ENCODE results near the gene BROX. TPM values are rescaled to one million over a fixed set of nuclear protein-coding genes. Genes with fewer than 3 reads are reported as not detected.

Gene BROX
- total and polyA plus RNA-seq, 4 donors, result 6.0 to 28.3 (median 14.4) TPM

GRCh38 chr1:222734740-222735139 lies 22.4 kb downstream of the BROX start:
- Histone ChIP-seq H3K27me3 (ENCODE audit: control insufficient read depth in 4 of 4, insufficient read depth in 4 of 4, low read length in 3 of 4) (no peaks in the 10 kb centered on the region), H3K4me1 (ENCODE audit: control insufficient read depth in 4 of 4, insufficient read depth in 4 of 4, low read length in 3 of 4) (no peaks in the 10 kb centered on the region), H3K4me3 (ENCODE audit: low read depth in 1 of 3, low read length in 3 of 3) (no peak overlapping the region), H3K36me3 (ENCODE audit: control insufficient read depth in 4 of 4, insufficient read depth in 3 of 4, low read depth in 1 of 4, low read length in 3 of 4) (peaks cover 3 to 61% (median 42%) of the 10 kb centered on the region in 4 donors), H3K9me3 (ENCODE audit: control insufficient read depth in 4 of 4, low read length in 3 of 4) (no peaks in the 10 kb centered on the region), H3K9ac (ENCODE audit: low read depth in 1 of 2, low read length in 2 of 2) (no peak overlapping the region), H3K27ac (ENCODE audit: low read depth in 1 of 2, low read length in 2 of 2) (no peak overlapping the region)
- DNase-seq (ENCODE audit: low spot score), result no peak
- WGBS, result 87% methylated on average over 1 of the region's 1 CpG
- TF ChIP-seq NR2F2 (IDR thresholded peaks at IDR 0.05) (no peak), HNF4G (IDR thresholded peaks at IDR 0.05) (no peak), FOXA2 (IDR thresholded peaks at IDR 0.05) (no peak), RXRA (IDR thresholded peaks at IDR 0.05) (no peak), TAF1 (conservative IDR thresholded peaks at IDR 0.05) (no peak), GABPA (IDR thresholded peaks at IDR 0.05 in 1 of 2, conservative IDR thresholded peaks at IDR 0.05 in 1 of 2) (no peak), SP1 (IDR thresholded peaks at IDR 0.05) (no peak), ATF3 (IDR thresholded peaks at IDR 0.05) (no peak), JUND (IDR thresholded peaks at IDR 0.05) (no peak), RAD21 (IDR thresholded peaks at IDR 0.05) (no peak), HNF4A (conservative IDR thresholded peaks at IDR 0.05) (no peak), EGR1 (IDR thresholded peaks at IDR 0.05; ENCODE audit: low read depth in 2 of 2) (no peak), ZBTB33 (IDR thresholded peaks at IDR 0.05) (no peak)
- TF ChIP-seq, protein P1, sequence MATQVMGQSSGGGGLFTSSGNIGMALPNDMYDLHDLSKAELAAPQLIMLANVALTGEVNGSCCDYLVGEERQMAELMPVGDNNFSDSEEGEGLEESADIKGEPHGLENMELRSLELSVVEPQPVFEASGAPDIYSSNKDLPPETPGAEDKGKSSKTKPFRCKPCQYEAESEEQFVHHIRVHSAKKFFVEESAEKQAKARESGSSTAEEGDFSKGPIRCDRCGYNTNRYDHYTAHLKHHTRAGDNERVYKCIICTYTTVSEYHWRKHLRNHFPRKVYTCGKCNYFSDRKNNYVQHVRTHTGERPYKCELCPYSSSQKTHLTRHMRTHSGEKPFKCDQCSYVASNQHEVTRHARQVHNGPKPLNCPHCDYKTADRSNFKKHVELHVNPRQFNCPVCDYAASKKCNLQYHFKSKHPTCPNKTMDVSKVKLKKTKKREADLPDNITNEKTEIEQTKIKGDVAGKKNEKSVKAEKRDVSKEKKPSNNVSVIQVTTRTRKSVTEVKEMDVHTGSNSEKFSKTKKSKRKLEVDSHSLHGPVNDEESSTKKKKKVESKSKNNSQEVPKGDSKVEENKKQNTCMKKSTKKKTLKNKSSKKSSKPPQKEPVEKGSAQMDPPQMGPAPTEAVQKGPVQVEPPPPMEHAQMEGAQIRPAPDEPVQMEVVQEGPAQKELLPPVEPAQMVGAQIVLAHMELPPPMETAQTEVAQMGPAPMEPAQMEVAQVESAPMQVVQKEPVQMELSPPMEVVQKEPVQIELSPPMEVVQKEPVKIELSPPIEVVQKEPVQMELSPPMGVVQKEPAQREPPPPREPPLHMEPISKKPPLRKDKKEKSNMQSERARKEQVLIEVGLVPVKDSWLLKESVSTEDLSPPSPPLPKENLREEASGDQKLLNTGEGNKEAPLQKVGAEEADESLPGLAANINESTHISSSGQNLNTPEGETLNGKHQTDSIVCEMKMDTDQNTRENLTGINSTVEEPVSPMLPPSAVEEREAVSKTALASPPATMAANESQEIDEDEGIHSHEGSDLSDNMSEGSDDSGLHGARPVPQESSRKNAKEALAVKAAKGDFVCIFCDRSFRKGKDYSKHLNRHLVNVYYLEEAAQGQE (IDR thresholded peaks at IDR 0.05), result no peak
- TF ChIP-seq, protein P2, sequence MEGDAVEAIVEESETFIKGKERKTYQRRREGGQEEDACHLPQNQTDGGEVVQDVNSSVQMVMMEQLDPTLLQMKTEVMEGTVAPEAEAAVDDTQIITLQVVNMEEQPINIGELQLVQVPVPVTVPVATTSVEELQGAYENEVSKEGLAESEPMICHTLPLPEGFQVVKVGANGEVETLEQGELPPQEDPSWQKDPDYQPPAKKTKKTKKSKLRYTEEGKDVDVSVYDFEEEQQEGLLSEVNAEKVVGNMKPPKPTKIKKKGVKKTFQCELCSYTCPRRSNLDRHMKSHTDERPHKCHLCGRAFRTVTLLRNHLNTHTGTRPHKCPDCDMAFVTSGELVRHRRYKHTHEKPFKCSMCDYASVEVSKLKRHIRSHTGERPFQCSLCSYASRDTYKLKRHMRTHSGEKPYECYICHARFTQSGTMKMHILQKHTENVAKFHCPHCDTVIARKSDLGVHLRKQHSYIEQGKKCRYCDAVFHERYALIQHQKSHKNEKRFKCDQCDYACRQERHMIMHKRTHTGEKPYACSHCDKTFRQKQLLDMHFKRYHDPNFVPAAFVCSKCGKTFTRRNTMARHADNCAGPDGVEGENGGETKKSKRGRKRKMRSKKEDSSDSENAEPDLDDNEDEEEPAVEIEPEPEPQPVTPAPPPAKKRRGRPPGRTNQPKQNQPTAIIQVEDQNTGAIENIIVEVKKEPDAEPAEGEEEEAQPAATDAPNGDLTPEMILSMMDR (IDR thresholded peaks at IDR 0.05; ENCODE audit: low read depth, low read length, missing input control), result no peak
- TF ChIP-seq, protein P3, sequence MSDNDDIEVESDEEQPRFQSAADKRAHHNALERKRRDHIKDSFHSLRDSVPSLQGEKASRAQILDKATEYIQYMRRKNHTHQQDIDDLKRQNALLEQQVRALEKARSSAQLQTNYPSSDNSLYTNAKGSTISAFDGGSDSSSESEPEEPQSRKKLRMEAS (IDR thresholded peaks at IDR 0.05), result no peak

DNA sequence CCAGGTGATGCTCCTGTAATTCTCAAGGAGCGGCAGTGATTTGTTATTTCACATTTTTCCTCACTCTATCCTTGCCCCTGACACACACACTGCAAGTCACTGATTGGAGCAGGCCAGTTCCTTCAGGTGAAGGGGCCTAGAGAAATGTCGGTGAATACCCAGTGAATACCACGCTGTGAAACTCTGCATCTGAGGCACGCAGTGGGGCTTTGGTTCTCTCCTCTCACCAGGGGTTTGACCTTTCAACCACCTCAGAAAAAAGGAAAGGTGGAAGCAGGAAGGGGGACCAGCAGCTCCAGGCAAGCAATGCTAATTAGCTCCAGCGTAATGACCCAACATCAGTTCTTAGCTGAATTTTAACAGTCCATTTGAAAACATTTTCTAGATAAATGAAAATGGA lies 24.1 kb downstream of the BROX start:
- no peak for DNase-seq (ENCODE audit: low spot score)
- H3K4me3 ChIP-seq (ENCODE audit: low read depth in 1 of 3, low read length in 3 of 3), result no peak overlapping the region
- peaks cover 3 to 46% (median 26%) of the 10 kb centered on the region in 4 donors for H3K36me3 ChIP-seq (ENCODE audit: control insufficient read depth in 4 of 4, insufficient read depth in 3 of 4, low read depth in 1 of 4, low read length in 3 of 4)
- no peaks in the 10 kb centered on the region for H3K4me1 ChIP-seq (ENCODE audit: control insufficient read depth in 4 of 4, insufficient read depth in 4 of 4, low read length in 3 of 4)
- no peak overlapping the region for H3K27ac ChIP-seq (ENCODE audit: low read depth in 1 of 2, low read length in 2 of 2)
- TF ChIP-seq, protein P1 (IDR thresholded peaks at IDR 0.05), result no peak
- TF ChIP-seq NR2F2 (IDR thresholded peaks at IDR 0.05), result no peak
- no peak for TF ChIP-seq TAF1 (conservative IDR thresholded peaks at IDR 0.05)
- no peak for TF ChIP-seq SP1 (IDR thresholded peaks at IDR 0.05)
- TF ChIP-seq HNF4G (IDR thresholded peaks at IDR 0.05), result no peak
- no peak for TF ChIP-seq FOXA1 (IDR thresholded peaks at IDR 0.05)
- H3K27me3 ChIP-seq (ENCODE audit: control insufficient read depth in 4 of 4, insufficient read depth in 4 of 4, low read length in 3 of 4), result no peaks in the 10 kb centered on the region
- WGBS, result 91% methylated on average over 5 of the region's 5 CpGs
- H3K9me3 ChIP-seq (ENCODE audit: control insufficient read depth in 4 of 4, low read length in 3 of 4), result no peaks in the 10 kb centered on the region
- no peak overlapping the region for H3K9ac ChIP-seq (ENCODE audit: low read depth in 1 of 2, low read length in 2 of 2)
